ENCODE measurements around the gene GPR45.

The GPR45 gene

GRCh38 chr2:105235388-105236059 lies 6.0 kb upstream of the GPR45 start:
- DNase-seq (ENCODE audit: low read depth): peak; percentile 73
- TF ChIP-seq, protein P1, sequence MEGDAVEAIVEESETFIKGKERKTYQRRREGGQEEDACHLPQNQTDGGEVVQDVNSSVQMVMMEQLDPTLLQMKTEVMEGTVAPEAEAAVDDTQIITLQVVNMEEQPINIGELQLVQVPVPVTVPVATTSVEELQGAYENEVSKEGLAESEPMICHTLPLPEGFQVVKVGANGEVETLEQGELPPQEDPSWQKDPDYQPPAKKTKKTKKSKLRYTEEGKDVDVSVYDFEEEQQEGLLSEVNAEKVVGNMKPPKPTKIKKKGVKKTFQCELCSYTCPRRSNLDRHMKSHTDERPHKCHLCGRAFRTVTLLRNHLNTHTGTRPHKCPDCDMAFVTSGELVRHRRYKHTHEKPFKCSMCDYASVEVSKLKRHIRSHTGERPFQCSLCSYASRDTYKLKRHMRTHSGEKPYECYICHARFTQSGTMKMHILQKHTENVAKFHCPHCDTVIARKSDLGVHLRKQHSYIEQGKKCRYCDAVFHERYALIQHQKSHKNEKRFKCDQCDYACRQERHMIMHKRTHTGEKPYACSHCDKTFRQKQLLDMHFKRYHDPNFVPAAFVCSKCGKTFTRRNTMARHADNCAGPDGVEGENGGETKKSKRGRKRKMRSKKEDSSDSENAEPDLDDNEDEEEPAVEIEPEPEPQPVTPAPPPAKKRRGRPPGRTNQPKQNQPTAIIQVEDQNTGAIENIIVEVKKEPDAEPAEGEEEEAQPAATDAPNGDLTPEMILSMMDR (IDR thresholded peaks at IDR 0.05; ENCODE audit: insufficient read depth, low read depth, low read length, missing control alignments): peak; percentile 59
- no peak overlapping the region for H3K4me3 ChIP-seq (ENCODE audit: low read depth, low read length)

DNA sequence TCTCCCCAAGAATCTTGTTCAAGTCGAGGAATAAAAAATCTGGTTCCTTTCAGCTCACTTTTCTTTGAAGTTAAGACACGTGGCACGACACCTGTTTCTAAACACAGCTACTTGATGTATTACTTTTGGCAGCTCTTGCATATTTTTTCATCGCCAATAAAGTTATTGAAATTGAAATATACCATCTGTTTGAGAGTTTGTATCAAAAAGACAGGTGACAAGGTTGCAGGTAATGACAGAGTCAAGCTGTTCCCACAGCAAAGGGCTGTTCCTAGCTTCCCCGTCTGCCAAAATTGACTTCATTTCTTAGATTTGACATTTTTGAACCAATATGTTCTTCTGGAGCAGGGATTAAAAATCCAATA lies 5.5 kb upstream of the GPR45 start:
- TF ChIP-seq, protein P1 (IDR thresholded peaks at IDR 0.05; ENCODE audit: insufficient read depth, low read depth, low read length, missing control alignments): no peak
- DNase-seq (ENCODE audit: low read depth): no peak
- H3K4me3 ChIP-seq (ENCODE audit: low read depth, low read length): no peak overlapping the region

- H3K4me3 ChIP-seq (ENCODE audit: low read depth, low read length): no peak overlapping the region
- DNase-seq (ENCODE audit: low read depth): no peak
- TF ChIP-seq, protein P1 (IDR thresholded peaks at IDR 0.05; ENCODE audit: insufficient read depth, low read depth, low read length, missing control alignments): no peak
These were observed 4.3 kb upstream of the GPR45 start for GRCh38 chr2:105237045-105237765.

- TF ChIP-seq, protein P1 (IDR thresholded peaks at IDR 0.05; ENCODE audit: insufficient read depth, low read depth, low read length, missing control alignments): no peak
- no peak for DNase-seq (ENCODE audit: low read depth)
- H3K4me3 ChIP-seq (ENCODE audit: low read depth, low read length): no peak overlapping the region
These were observed 2.8 kb upstream of the GPR45 start for GRCh38 chr2:105238664-105239240.

DNA sequence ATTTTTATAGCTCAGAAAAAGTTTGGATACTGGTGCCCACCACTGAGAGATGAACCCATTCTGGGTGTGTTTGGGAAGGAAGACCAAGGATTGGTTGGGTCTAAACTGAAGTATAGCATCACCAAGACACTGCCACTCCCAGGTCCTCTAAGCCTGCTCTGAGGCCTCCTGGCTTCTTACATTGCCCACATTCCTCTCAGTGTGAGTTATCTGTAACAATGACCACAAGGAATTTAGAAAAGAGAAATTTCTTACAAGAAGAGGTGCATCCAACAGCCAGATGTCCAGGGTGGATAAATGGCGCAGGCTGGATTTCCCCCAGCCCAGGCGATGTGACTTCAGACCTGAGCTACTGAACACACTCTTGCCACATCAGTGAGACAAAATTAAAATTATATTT lies 1.6 kb upstream of the GPR45 start:
- no peak for DNase-seq (ENCODE audit: low read depth)
- H3K4me3 ChIP-seq (ENCODE audit: low read depth, low read length): no peak overlapping the region
- TF ChIP-seq, protein P1 (IDR thresholded peaks at IDR 0.05; ENCODE audit: insufficient read depth, low read depth, low read length, missing control alignments): no peak

DNA sequence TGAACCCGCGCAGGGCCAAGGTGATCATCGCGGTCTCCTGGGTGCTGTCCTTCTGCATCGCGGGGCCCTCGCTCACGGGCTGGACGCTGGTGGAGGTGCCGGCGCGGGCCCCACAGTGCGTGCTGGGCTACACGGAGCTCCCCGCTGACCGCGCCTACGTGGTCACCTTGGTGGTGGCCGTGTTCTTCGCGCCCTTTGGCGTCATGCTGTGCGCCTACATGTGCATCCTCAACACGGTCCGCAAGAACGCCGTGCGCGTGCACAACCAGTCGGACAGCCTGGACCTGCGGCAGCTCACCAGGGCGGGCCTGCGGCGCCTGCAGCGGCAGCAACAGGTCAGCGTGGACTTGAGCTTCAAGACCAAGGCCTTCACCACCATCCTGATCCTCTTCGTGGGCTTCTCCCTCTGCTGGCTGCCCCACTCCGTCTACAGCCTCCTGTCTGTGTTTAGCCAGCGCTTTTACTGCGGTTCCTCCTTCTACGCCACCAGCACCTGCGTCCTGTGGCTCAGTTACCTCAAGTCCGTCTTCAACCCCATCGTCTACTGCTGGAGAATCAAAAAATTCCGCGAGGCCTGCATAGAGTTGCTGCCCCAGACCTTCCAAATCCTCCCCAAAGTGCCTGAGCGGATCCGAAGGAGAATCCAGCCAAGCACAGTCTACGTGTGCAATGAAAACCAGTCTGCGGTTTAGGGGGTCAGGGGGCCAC lies 897 bp downstream of the GPR45 start:
- DNase-seq (ENCODE audit: low read depth): no peak
- no peak overlapping the region for H3K4me3 ChIP-seq (ENCODE audit: low read depth, low read length)
- TF ChIP-seq, protein P1 (IDR thresholded peaks at IDR 0.05; ENCODE audit: insufficient read depth, low read depth, low read length, missing control alignments): no peak

Data from GM12865 (cell line).